Stimulated activated CD4-positive, alpha-beta T cell treated with anti-CD3 and anti-CD28 coated beads, Interleukin-4, amount 100 ng/mL, for 4 hours (primary cell): ENCODE results near the gene TMEM30A.

Source experiments
- DNase-seq, 2 experiments: peaks; one replicate each; pipeline ENCODE4 v3.0.0-alpha.2; 2020

Gene TMEM30A

DNA sequence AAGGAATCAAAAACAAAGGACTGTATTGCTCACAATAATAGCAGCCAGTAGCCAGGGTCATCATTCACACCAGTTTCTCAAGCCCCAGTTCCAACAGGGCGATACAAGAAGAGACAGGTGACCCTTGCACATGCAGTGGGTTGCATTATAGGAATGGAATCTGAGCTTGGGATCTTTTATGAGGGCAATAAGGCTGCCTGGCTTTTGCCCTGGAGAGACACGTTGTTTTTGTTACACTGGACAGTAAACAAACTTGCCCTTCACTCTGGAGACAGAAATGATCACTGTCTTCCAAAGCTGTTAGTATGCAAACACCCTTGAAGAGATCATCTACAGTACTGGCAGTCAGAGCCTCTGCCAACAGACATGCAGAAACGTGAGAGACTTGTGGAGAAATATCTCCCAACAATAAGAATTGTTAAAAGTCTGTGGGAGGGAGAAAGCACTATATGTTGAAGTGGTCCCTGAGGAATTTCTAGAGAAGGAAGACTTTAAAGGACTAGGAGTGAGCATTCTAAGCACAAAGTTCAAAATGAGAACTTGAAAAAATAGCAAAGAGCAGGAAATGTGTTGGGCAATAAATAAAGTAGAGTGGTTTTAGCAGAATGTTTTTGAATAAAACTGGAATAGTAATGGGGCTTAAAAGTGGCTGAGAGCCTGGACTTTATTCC lies 72.5 kb downstream of the TMEM30A start:
- DNase-seq: no peak

- peak; percentile 8 to 12 for DNase-seq
These were observed 73.5 kb downstream of the TMEM30A start for GRCh38 chr6:75210885-75211739.

DNA sequence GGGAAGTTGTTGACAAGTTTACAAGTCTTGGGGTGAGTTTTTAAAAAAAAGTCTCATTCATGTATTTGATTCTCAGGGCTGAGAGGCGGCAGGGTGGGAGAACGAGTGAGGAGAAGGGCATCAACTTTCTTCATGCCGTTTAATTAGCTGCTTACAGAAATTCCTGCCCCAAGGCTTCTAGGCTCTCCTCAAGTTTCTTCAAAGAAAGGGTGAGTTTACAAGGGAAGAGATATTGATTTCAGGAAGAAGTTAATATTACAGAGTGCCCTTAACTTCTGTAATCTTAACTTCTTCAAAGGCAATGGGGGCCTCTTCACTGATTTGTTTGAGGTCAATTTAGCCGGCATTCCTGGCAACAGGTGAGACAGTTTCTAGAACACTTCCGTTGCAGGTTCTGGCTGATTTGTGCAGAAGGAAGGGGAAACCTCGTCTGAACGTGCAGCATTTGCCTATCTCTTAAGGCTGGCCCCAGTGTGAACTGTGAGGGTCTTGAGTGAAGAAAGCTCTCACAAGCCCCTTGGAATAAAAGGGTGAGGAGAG lies 75.3 kb downstream of the TMEM30A start:
- DNase-seq: no peak

DNA sequence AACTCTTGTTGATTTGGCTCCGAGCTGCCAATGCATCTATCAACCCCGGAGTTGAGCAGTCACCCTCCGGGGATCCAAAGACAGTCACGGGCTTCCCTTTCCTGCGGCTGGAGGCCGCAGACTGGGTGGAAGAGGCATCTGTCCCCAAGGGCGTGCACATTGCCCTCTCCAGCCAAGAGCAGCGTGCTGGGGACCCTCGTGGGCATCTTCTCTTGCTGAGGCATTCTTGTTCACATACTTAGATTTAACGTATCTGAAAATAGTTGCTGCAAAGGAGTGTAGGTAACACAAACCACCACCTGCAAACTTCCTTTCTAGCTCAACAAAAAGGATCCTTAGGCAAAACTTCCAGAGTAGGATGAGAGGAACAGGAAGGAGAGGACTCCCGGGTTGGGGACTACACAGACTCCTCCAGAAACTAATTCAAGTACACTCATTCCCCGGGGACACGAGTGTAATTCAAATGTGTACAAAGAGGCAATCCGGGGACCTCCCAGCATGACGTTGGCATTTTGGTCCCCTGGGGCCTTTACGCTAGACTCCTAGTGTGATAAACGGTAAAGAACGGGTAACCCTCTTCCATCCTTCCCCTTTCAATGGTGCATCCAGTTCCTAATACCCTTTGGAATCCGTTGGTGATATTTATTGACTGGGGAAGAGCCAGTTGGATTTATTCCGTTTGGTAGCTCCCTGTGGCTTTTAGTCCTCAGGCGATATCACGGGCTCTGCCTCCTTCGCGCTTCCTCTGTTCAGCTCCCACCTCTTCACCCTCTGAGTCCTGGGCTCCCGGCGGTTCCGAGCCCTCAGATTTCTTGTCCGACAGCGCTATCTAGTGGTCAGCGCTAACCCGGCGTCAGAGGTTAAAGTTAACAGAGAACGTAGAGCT lies 76.1 kb downstream of the TMEM30A start:
- peak; percentile 72 to 77 for DNase-seq

GRCh38 chr6:75206576-75207342 lies 77.8 kb downstream of the TMEM30A start:
- peak in 1 of 2 experiments; percentile 3 for DNase-seq

- peak in 1 of 2 experiments; percentile 4 for DNase-seq
These were observed 78.6 kb downstream of the TMEM30A start, which contains the start of gene COL12A1 for GRCh38 chr6:75205776-75206575. Gene COL12A1, minus strand, starts transcription at chr6:75206053. Its CDS starts 3,261 bp downstream, at chr6:75202792.

DNA sequence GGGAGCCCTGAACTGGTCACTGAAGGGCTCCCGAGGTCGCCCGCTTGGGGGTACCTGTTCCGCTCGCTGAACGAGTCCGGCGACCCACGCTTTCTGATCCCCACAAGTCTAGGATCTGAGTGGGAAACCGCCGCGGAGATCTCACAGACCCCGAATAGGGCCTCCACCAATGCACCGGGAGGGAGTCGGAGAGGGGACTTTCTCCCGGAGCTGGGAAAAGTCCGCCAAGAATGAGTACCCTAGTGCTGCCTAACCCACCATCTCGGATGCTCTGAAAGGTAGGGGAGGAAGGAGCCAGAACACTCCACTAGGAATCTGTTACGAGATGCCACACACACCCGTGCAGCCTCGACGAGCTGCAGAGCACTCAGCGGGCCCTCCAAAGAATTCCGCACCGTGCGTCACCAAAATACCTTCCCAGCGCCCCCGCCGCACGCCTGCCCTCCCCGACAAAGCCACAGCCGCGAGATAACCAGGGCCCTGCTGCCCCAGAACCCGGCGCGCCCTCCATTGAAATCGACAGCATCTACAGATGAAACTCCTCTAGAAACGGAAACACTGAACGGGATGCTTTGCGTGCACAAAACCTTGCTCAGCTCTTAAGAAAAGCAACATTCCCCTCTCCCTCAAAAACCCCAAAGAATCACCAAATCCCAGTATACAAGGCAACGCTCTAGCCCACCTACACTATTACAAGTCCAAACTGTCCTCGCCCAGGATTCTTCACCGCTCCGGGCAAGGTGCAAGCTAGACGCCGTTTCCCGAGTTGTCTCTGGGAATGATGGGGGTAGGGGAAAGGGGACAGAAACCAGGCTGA lies 79.4 kb downstream of the TMEM30A start:
- peak in 1 of 2 experiments; percentile 22 for DNase-seq

DNA sequence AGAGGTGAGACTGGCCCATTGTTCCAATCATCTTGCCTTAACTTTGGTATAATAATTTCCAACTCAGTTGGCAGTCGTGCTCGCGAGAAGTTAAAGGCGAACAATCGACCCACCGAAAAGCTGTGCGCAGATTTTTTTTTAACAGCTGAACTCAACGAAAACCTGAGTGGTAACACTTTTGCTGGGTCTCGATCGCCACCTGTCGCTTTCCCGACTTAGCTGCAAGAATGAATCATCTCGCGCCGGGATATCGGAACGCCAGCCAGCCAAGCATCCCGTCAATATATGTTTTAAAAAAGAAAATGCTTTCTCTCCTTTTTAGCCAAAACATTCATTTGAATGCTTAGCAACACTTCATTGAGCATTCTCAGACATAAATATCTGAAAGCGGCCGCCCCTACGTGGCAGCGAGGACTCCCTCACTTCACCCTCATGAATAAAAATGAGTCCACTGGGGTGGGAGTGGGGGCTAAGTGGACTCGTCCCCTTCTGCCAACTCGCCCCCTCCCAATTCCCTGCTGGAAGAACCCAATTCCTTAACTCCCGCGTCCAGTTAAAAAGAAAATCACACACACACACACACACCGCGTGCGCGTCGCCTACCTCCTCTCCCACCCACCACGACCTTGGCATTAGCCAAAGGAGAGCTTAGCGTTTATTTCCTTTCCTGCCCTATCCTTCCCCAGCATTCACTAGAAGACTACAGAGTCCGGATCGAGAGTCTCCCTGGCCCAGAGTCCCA lies 80.2 kb downstream of the TMEM30A start:
- DNase-seq: peak; percentile 9 to 21

DNA sequence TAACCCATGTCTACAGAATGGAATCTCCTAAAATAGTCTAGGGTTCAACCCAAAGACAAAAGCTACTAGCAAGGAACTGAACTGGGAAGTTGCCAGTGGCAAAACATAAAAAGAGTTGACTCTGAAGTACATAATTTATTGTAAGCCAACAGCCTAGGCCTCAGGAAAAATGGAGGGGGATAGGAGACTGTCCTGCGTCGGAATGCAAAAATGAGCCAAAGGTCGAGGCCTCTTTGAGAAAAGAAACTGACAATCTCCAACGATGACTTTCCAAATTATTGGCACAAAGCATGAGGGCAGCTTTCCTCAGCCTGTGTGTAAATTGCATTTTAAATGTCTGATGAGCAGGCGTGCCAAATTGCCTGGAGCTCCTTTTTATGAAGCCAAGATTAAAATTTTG lies 80.9 kb downstream of the TMEM30A start:
- no peak for DNase-seq
